Parietal lobe (tissue), 2 donors: Measurements from ENCODE around the gene FAM162A. TPM values are rescaled to one million over a fixed set of nuclear protein-coding genes. Genes with fewer than 3 reads are reported as not detected.

Source experiments
- small RNA-seq: library from RNA; depleted of rRNA; stranded (forward); fragments of <200 nt; gene quantifications from one replicate; pipeline ENCODE3, GENCODE V24; 2014; ENCODE audit warnings: low replicate concordance
- total RNA-seq: library from RNA; depleted of rRNA; stranded (reverse); fragments of >200 nt; gene quantifications from one replicate; pipeline ENCODE4 v1.2.3, GENCODE V29; 2014

FAM162A gene
- 6.9 TPM for total RNA-seq

GRCh38 chr3:122383771-122384697 lies at the start of gene FAM162A:
FAM162A (plus strand) TSS chr3:122384182; CDS start chr3:122384266, 84 bp downstream.

GRCh38 chr3:122382888-122383666 lies 905 bp upstream of the FAM162A start, which contains the start of gene MIX23:
MIX23 (minus strand) TSS chr3:122383231; CDS start chr3:122383224, 7 bp downstream.

GRCh38 chr3:122415762-122416654 lies 32.0 kb downstream of the FAM162A start, which contains the start of gene WDR5B:
WDR5B (minus strand) TSS chr3:122416062; CDS start chr3:122415528, 534 bp downstream.

Small RNA genes lying within 50 kb of the gene (small RNA-seq; reads per million reads assigned to genes)
- not detected for gene AC083798.1

Other genes starting within 250 kb of the FAM162A start
- gene CASR, start 200.5 kb upstream of the FAM162A start, total RNA-seq: 0.31 TPM
- not detected for gene CSTA, start 58.9 kb upstream of the FAM162A start, total RNA-seq
- 18.8 TPM for gene MIX23, start 951 bp upstream of the FAM162A start, total RNA-seq
- 8.8 TPM for gene WDR5B, start 31.9 kb downstream of the FAM162A start, total RNA-seq
- 58.5 TPM for gene KPNA1, start 130.8 kb downstream of the FAM162A start, total RNA-seq
- gene PARP9, start 180.1 kb downstream of the FAM162A start, total RNA-seq: 4.1 TPM
- gene DTX3L, start 180.2 kb downstream of the FAM162A start, total RNA-seq: 2.8 TPM
- under 0.01 TPM for gene PARP15, start 193.5 kb downstream of the FAM162A start, total RNA-seq